IPS-NIHi11 (cell line): Measurements from ENCODE around the gene SIN3B.
"Not testable (repeated sequence)": the region's sequence is repeated elsewhere in the genome, so short reads cannot be mapped to it uniquely, and the experiment has no call there.

Experiments
- DNase-seq: peaks from one replicate; pipeline ENCODE4 v3.0.0; 2012; ENCODE audit warnings: mixed read lengths, low spot score

Gene SIN3B

GRCh38 chr19:16868423-16869130 is 39.4 kb downstream of the SIN3B start:
- DNase-seq = no peak

- no peak for DNase-seq
Observed at GRCh38 chr19:16869331-16869972, 40.3 kb downstream of the SIN3B start.

- no peak for DNase-seq
Observed at GRCh38 chr19:16871871-16872270, 42.7 kb downstream of the SIN3B start.

- no peak for DNase-seq
Observed at GRCh38 chr19:16872728-16873127, 43.5 kb downstream of the SIN3B start.

- DNase-seq = no peak
Observed at GRCh38 chr19:16873594-16873993, 44.4 kb downstream of the SIN3B start.

GRCh38 chr19:16874250-16874977 is 45.2 kb downstream of the SIN3B start:
- DNase-seq = no peak

- not testable (repeated sequence) for DNase-seq
Observed at GRCh38 chr19:16874978-16875299, 45.7 kb downstream of the SIN3B start.

- DNase-seq = no peak
Observed at GRCh38 chr19:16875584-16876555, 46.7 kb downstream of the SIN3B start.

GRCh38 chr19:16876904-16877361 is 47.7 kb downstream of the SIN3B start:
- no peak for DNase-seq

GRCh38 chr19:16877581-16877980 is 48.4 kb downstream of the SIN3B start:
- DNase-seq = no peak

GRCh38 chr19:16878181-16878965 is 49.2 kb downstream of the SIN3B start:
- DNase-seq = no peak

GRCh38 chr19:16880884-16881554 is 51.8 kb downstream of the SIN3B start:
- DNase-seq = no peak

GRCh38 chr19:16882146-16882545 is 52.9 kb downstream of the SIN3B start:
- DNase-seq = no peak

- DNase-seq = no peak
Observed at GRCh38 chr19:16883522-16883921, 54.3 kb downstream of the SIN3B start.

- DNase-seq = no peak
Observed at GRCh38 chr19:16885166-16885565, 56.0 kb downstream of the SIN3B start.

GRCh38 chr19:16886305-16886880 is 57.2 kb downstream of the SIN3B start:
- no peak for DNase-seq

GRCh38 chr19:16887353-16888265 is 58.4 kb downstream of the SIN3B start:
- no peak for DNase-seq

GRCh38 chr19:16888629-16889365 is 59.6 kb downstream of the SIN3B start, which contains the start of gene F2RL3:
Gene F2RL3, plus strand, starts transcription at chr19:16888999. Its CDS starts 191 bp downstream, at chr19:16889190.
- DNase-seq = no peak
